ES-I3 (cell line): ENCODE measurements around the gene PC.

Experiments used
- H3K36me3 ChIP-seq: 2 replicates; pipeline ENCODE4 v1.6.1; 2013; ENCODE audit warnings: mild to moderate bottlenecking, low read length, control low read depth, moderate library complexity; ENCODE audit not compliant: insufficient read depth
- H3K4me1 ChIP-seq: 2 replicates; pipeline ENCODE4 v1.6.1; 2013; ENCODE audit warnings: mild to moderate bottlenecking, control low read depth, low read length; ENCODE audit not compliant: insufficient read depth
- H3K9ac ChIP-seq: 2 replicates; pipeline ENCODE4 v1.6.1; 2013; ENCODE audit warnings: low read depth, mild to moderate bottlenecking, low read length, moderate library complexity
- H3K9me3 ChIP-seq: 2 replicates; pipeline ENCODE4 v1.6.1; 2013; ENCODE audit warnings: mild to moderate bottlenecking, low read length, moderate library complexity; ENCODE audit not compliant: control insufficient read depth, insufficient read depth

The PC gene

GRCh38 chr11:66883016-66883965, 74.9 kb downstream of the PC start:
- Histone ChIP-seq H3K9me3 (no peaks in the 10 kb centered on the region), H3K36me3 (no peaks in the 10 kb centered on the region), H3K9ac (no peak overlapping the region), H3K4me1 (peaks cover 32% of the 10 kb centered on the region)

GRCh38 chr11:66882561-66883015, 75.6 kb downstream of the PC start:
- no peak overlapping the region for H3K9ac ChIP-seq
- H3K36me3 ChIP-seq, result no peaks in the 10 kb centered on the region
- H3K9me3 ChIP-seq, result no peaks in the 10 kb centered on the region
- peaks cover 32% of the 10 kb centered on the region for H3K4me1 ChIP-seq

- Histone ChIP-seq H3K4me1 (peaks cover 32% of the 10 kb centered on the region), H3K9ac (no peak overlapping the region), H3K36me3 (no peaks in the 10 kb centered on the region), H3K9me3 (no peaks in the 10 kb centered on the region)
Observed at GRCh38 chr11:66881927-66882452, 76.2 kb downstream of the PC start.

- Histone ChIP-seq H3K9ac (no peak overlapping the region), H3K9me3 (no peaks in the 10 kb centered on the region), H3K36me3 (no peaks in the 10 kb centered on the region), H3K4me1 (peaks cover 27% of the 10 kb centered on the region)
Observed at GRCh38 chr11:66881451-66881835, 76.7 kb downstream of the PC start.

- Histone ChIP-seq H3K9me3 (no peaks in the 10 kb centered on the region), H3K4me1 (peaks cover 23% of the 10 kb centered on the region), H3K36me3 (no peaks in the 10 kb centered on the region), H3K9ac (no peak overlapping the region)
Observed at GRCh38 chr11:66880496-66881450, 77.4 kb downstream of the PC start.

GRCh38 chr11:66879999-66880398, 78.2 kb downstream of the PC start:
- no peaks in the 10 kb centered on the region for H3K36me3 ChIP-seq
- peaks cover 19% of the 10 kb centered on the region for H3K4me1 ChIP-seq
- H3K9ac ChIP-seq, result no peak overlapping the region
- no peaks in the 10 kb centered on the region for H3K9me3 ChIP-seq

- Histone ChIP-seq H3K36me3 (no peaks in the 10 kb centered on the region), H3K9me3 (no peaks in the 10 kb centered on the region), H3K9ac (no peak overlapping the region), H3K4me1 (peaks cover 19% of the 10 kb centered on the region)
Observed at GRCh38 chr11:66879583-66879982, 78.6 kb downstream of the PC start.

GRCh38 chr11:66879000-66879399, 79.2 kb downstream of the PC start:
- H3K9me3 ChIP-seq, result no peaks in the 10 kb centered on the region
- H3K9ac ChIP-seq, result no peak overlapping the region
- H3K4me1 ChIP-seq, result peaks cover 19% of the 10 kb centered on the region
- no peaks in the 10 kb centered on the region for H3K36me3 ChIP-seq

GRCh38 chr11:66878474-66878873, 79.7 kb downstream of the PC start:
- no peak overlapping the region for H3K9ac ChIP-seq
- no peaks in the 10 kb centered on the region for H3K9me3 ChIP-seq
- H3K36me3 ChIP-seq, result no peaks in the 10 kb centered on the region
- peaks cover 19% of the 10 kb centered on the region for H3K4me1 ChIP-seq

GRCh38 chr11:66877588-66878385, 80.4 kb downstream of the PC start:
- no peak overlapping the region for H3K9ac ChIP-seq
- no peaks in the 10 kb centered on the region for H3K9me3 ChIP-seq

GRCh38 chr11:66875378-66875777, 82.8 kb downstream of the PC start:
- Histone ChIP-seq H3K9ac (no peak overlapping the region), H3K36me3 (no peaks in the 10 kb centered on the region), H3K4me1 (0 out of 2 replicates have a peak, but pooled peaks cover 3% of the 10 kb centered on the region), H3K9me3 (no peaks in the 10 kb centered on the region)

More at GRCh38 chr11:66877588-66878385, 80.4 kb downstream of the PC start:
- Histone ChIP-seq H3K4me1 (peaks cover 19% of the 10 kb centered on the region), H3K36me3 (no peaks in the 10 kb centered on the region)

- H3K36me3 ChIP-seq, result no peaks in the 10 kb centered on the region
- 0 out of 2 replicates have a peak, but pooled peaks cover 1% of the 10 kb centered on the region for H3K4me1 ChIP-seq
- no peaks in the 10 kb centered on the region for H3K9me3 ChIP-seq
- H3K9ac ChIP-seq, result no peak overlapping the region
Observed at GRCh38 chr11:66874232-66874631, 84.0 kb downstream of the PC start.

- Histone ChIP-seq H3K9me3 (no peaks in the 10 kb centered on the region), H3K9ac (no peak overlapping the region), H3K36me3 (no peaks in the 10 kb centered on the region), H3K4me1 (peaks cover 6% of the 10 kb centered on the region; the same call in 1 of the 2 replicates)
Observed at GRCh38 chr11:66871521-66871901, 86.7 kb downstream of the PC start.
